Body of pancreas (tissue), 4 donors: Measurements from ENCODE around the gene AK1. TPM values are rescaled to one million over a fixed set of nuclear protein-coding genes. Genes with fewer than 3 reads are reported as not detected.

ENCODE experiments used
- ATAC-seq: fragments of 150-250 bp; one replicate; pipeline ENCODE4 v1.9.1; 2016
- DNase-seq, 4 donors: peaks; one replicate each; pipeline ENCODE4 v3.0.0-alpha.2; 2019
- H3K27ac ChIP-seq, 4 donors: fragments of 200-600 bp; sonication (generic); 1 replicate in 3 of 4; 2 replicates in 1 of 4; pipeline versions ENCODE4 v1.5.1 to v1.6.1; 2016 to 2019; ENCODE audit warnings: mild to moderate bottlenecking in 1 of 4, mixed read lengths in 1 of 4, moderate library complexity in 1 of 4
- H3K27me3 ChIP-seq, 2 donors: fragments of 200-600 bp; sonication (generic); one replicate each; pipeline ENCODE4 v1.6.0; 2016; ENCODE audit warnings: mild to moderate bottlenecking in 1 of 2
- H3K36me3 ChIP-seq, 2 donors: fragments of 200-600 bp; sonication (generic); replicated peaks in 1 of 2; 2 replicates each; pipeline ENCODE4 v1.5.1; 2016; ENCODE audit warnings: low read depth in 2 of 2; ENCODE audit not compliant: insufficient read depth in 1 of 2
- H3K4me1 ChIP-seq: fragments of 200-600 bp; sonication (generic); one replicate; pipeline ENCODE4 v1.6.0; 2016
- H3K4me3 ChIP-seq, 2 donors: fragments of 200-600 bp; sonication (generic); 1 replicate in 1 of 2; 2 replicates in 1 of 2; pipeline ENCODE4 v1.5.1; 2016 to 2019
- H3K9me3 ChIP-seq, 3 donors: fragments of 200-600 bp; sonication (generic); 1 replicate in 2 of 3; 2 replicates in 1 of 3; pipeline ENCODE4 v1.5.1; 2016
- POLR2A ChIP-seq, 3 donors: fragments of 450-650 bp; IDR thresholded peaks; one replicate each; pipeline ENCODE4 v1.6.1; 2016; ENCODE audit warnings: antibody characterized with exemption in 3 of 3, mild to moderate bottlenecking in 2 of 3
- WGBS, 2 donors: methylation state at CpG; one replicate each; pipeline ENCODE4 v1.1.5; 2017; 5-methylcytosine and 5-hydroxymethylcytosine counted together
- intact Hi-C: fragments of 100-400 bp; cut with DNase I; formaldehyde crosslinking; loops from one replicate; pipeline ENCODE4 v1.15.1; 2023
- total RNA-seq, 2 donors: library from RNA; depleted of rRNA; stranded (reverse); fragments of >200 nt; gene quantifications; one replicate each; pipeline ENCODE4 v1.1.0, GENCODE V29; 2016
- TF ChIP-seq, protein P1 (sequence below), 7 experiments: fragments of 450-650 bp in 4 of 7; fragments of 200-600 bp in 3 of 7; sonication (generic) in 3 of 7; IDR thresholded peaks; one replicate each; pipeline ENCODE4 v1.5.1; 2016 to 2019; ENCODE audit warnings: antibody characterized with exemption in 7 of 7

AK1 gene
- total RNA-seq, 2 donors from 2014 or later: 8.8 to 23.7 TPM

DNA sequence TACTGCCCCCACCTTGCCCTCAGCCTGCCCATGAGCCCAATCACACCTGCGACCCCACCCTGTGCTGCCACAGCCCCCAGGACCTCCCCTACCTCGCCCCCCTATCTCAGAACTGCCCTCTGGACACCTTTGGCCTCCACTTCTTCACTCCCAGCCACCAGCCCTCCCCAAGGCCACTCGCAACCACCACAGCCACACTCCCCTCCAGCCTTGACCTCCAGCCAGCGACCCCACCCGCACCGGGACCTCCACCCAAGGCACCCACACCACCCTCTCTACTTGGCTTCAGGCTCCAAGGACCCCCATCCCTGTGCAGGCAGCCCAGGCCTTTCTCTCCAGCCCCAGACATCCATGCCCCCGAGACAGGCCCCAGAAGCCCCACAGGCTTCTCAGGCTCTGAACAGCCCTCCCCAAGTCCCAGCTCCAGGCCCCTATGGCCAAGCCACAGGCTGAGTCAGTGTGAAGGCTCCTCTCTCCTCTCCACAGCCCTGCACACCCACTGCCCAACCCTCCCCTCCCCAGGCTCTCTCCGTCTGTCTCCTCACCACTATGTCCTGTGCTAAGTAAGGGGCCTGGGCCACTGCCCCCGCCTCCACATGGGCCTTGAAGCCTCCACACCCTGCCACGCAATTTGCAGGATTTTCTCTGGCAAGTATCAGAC is 2.0 kb downstream of the AK1 start:
- TF ChIP-seq POLR2A (IDR thresholded peaks at IDR 0.05): no peak
- TF ChIP-seq, protein P1, sequence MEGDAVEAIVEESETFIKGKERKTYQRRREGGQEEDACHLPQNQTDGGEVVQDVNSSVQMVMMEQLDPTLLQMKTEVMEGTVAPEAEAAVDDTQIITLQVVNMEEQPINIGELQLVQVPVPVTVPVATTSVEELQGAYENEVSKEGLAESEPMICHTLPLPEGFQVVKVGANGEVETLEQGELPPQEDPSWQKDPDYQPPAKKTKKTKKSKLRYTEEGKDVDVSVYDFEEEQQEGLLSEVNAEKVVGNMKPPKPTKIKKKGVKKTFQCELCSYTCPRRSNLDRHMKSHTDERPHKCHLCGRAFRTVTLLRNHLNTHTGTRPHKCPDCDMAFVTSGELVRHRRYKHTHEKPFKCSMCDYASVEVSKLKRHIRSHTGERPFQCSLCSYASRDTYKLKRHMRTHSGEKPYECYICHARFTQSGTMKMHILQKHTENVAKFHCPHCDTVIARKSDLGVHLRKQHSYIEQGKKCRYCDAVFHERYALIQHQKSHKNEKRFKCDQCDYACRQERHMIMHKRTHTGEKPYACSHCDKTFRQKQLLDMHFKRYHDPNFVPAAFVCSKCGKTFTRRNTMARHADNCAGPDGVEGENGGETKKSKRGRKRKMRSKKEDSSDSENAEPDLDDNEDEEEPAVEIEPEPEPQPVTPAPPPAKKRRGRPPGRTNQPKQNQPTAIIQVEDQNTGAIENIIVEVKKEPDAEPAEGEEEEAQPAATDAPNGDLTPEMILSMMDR (IDR thresholded peaks at IDR 0.05): no peak
- ATAC-seq: no peak
- no peak overlapping the region for H3K27ac ChIP-seq
- DNase-seq: no peak
- H3K4me1 ChIP-seq: peaks cover 45% of the 10 kb centered on the region
- H3K4me3 ChIP-seq: no peak overlapping the region
- 76 to 92% methylated on average over 10 of the region's 10 CpGs for WGBS, 2 donors
- H3K9me3 ChIP-seq: no peaks in the 10 kb centered on the region
- intact Hi-C loops: loop anchor here (10.0 kb wide), 2 partner anchors 141 to 281 kb away; partner anchors contain the start of gene TOR2A
- H3K36me3 ChIP-seq: no peaks in the 10 kb centered on the region
- no peaks in the 10 kb centered on the region for H3K27me3 ChIP-seq

DNA sequence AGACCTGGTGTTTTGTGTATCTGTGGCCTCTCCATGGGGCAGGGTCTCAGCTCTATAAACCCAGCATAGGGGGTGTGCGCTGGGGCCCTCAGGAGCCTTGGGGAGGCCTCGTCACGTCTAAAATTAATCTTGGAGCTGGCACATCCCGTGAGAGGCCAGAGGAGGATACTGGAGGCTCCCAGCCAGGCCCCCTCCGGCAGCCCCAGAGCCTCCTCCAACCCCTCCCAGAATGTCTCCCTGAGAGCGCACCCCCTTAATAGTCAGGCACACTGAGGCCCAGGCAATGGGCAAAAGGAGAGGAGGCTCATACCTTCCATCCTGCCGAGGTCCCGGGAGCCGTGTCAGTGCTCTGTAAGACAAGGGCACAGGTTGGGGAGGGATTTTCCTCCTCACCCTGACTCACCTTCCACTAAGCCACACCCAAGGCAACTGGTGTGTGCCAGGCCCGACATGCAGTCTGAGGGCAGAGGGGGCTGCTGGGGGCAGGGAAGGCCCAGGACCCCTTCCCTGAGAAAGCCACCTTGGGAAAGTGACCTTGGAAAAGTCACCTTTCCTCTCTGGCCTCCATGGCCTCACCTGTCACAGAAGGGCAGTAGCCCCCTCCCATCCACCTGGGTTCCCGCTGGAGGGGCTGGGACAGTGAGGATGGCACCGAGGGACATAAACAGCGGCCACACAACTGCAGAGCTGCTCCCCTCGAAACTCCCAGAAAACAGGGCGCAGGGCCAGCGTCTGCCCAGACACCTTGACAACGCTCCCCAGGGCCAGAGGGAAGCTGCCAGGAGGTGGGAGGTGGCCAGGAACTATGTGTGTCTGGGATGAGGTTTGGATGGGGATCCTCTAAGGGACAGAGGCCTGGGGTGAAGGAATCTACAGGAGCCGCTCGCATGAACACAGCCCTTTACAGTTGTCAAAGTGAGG is 2.9 kb downstream of the AK1 start:
- DNase-seq: no peak
- Histone ChIP-seq H3K27ac (peak overlapping the region in 1 of 4 donors; percentile 9), H3K4me1 (peaks cover 45% of the 10 kb centered on the region), H3K4me3 (no peak overlapping the region), H3K27me3 (no peaks in the 10 kb centered on the region), H3K36me3 (no peaks in the 10 kb centered on the region), H3K9me3 (no peaks in the 10 kb centered on the region)
- intact Hi-C loops: loop anchor here (10.0 kb wide), 2 partner anchors 140 to 280 kb away; partner anchors contain the start of gene TOR2A
- 68 to 76% methylated on average over 9 to 19 of the region's 19 CpGs for WGBS, 2 donors
- no peak for TF ChIP-seq POLR2A (IDR thresholded peaks at IDR 0.05)
- TF ChIP-seq, protein P1 (IDR thresholded peaks at IDR 0.05): no peak
- ATAC-seq: no peak

DNA sequence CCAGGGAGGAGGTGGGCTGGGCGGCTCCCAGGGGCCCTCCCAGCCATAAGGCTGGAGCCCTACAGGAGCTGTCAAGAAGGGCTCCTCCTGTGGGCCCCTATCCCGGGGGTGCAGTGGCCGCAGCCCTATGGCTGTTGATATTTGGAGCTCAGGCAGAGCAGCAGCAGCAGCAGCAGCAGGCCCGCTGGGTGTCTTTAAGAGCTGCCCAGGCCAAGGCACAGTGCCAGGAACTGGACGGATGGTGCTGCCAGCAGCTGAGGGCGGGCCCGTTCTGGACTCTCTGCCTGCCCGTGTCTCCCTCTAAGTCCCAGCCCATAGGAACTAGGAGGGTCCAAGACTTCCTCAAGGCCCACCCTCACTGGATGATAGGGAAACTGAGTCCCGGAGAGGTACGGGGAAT is 3.6 kb downstream of the AK1 start:
- H3K4me3 ChIP-seq: no peak overlapping the region
- ATAC-seq (peak; percentile 41), DNase-seq (peak; percentile 76 to 92 (median 82))
- H3K27ac ChIP-seq: no peak overlapping the region
- intact Hi-C loops: loop anchor here (10.0 kb wide), 2 partner anchors 139 to 279 kb away; partner anchors contain the start of gene TOR2A
- H3K9me3 ChIP-seq: no peaks in the 10 kb centered on the region
- WGBS, 2 donors: 20 to 34% methylated on average over 1 to 8 of the region's 10 CpGs
- no peaks in the 10 kb centered on the region for H3K36me3 ChIP-seq
- no peaks in the 10 kb centered on the region for H3K27me3 ChIP-seq
- no peak for TF ChIP-seq POLR2A (IDR thresholded peaks at IDR 0.05)
- TF ChIP-seq, protein P1 (IDR thresholded peaks at IDR 0.05): no peak
- H3K4me1 ChIP-seq: peaks cover 45% of the 10 kb centered on the region

DNA sequence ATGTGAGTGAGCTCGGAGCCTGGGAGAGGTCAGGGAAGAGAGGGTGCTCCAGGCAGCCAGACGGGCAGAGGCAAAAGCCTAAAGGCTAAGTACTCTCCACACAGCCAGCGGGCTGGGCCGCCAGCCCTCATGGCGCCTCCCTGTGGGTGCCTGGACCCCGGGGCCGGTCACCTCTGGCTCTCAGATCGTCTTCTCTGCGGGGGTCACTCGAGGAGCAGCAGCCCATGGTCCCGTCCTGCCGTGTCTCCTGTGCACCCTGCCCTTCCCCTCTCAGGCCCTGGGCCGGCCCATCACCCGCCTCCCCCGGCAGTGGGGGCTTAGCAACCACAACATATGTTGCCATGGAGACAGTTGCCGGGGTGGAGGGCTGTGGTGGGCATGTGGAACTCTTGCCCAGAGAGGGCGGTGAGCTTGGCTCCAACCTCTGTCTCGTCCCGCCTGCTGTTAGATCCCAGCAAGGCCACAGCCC is 4.2 kb downstream of the AK1 start:
- no peaks in the 10 kb centered on the region for H3K36me3 ChIP-seq
- ATAC-seq (no peak), DNase-seq (no peak)
- TF ChIP-seq, protein P1 (IDR thresholded peaks at IDR 0.05): no peak
- TF ChIP-seq POLR2A (IDR thresholded peaks at IDR 0.05): no peak
- no peaks in the 10 kb centered on the region for H3K27me3 ChIP-seq
- no peak overlapping the region for H3K27ac ChIP-seq
- 90% methylated on average over 14 of the region's 19 CpGs; no CpG with 5 or more reads in 1 of the 2 donors for WGBS, 2 donors
- no peaks in the 10 kb centered on the region for H3K9me3 ChIP-seq
- intact Hi-C loops: loop anchor here (10.0 kb wide), 2 partner anchors 138 to 278 kb away; partner anchors contain the start of gene TOR2A
- H3K4me1 ChIP-seq: peaks cover 43% of the 10 kb centered on the region
- H3K4me3 ChIP-seq: no peak overlapping the region
